Mucosa of descending colon (tissue), 3 donors: ENCODE measurements around the gene TMEM181. TPM values are rescaled to one million over a fixed set of nuclear protein-coding genes. Genes with fewer than 3 reads are reported as not detected.

Experiments
- ATAC-seq: fragments of 200-7000 bp; cut with Tn5 transposase; one replicate; pipeline ENCODE4 v1.9.1; 2020; ENCODE audit warnings: mild to moderate bottlenecking, moderate library complexity
- DNase-seq, 3 donors: peaks; one replicate each; pipeline ENCODE4 v3.0.0-alpha.2; 2020
- H3K36me3 ChIP-seq: fragments of 200-600 bp; one replicate; pipeline ENCODE4 v1.8.0; 2021; ENCODE audit warnings: low read depth, mild to moderate bottlenecking
- H3K4me1 ChIP-seq: fragments of 200-600 bp; one replicate; pipeline ENCODE4 v1.8.0; 2021; ENCODE audit warnings: low read depth, mild to moderate bottlenecking
- H3K4me3 ChIP-seq: fragments of 200-600 bp; one replicate; pipeline ENCODE4 v1.8.0; 2021; ENCODE audit warnings: mild to moderate bottlenecking
- H3K9me3 ChIP-seq: fragments of 200-600 bp; one replicate; pipeline ENCODE4 v1.8.0; 2021; ENCODE audit warnings: mild to moderate bottlenecking
- intact Hi-C, 2 donors: fragments of 100-400 bp; cut with DNase I in 1 of 2; cut with micrococcal nuclease in 1 of 2; formaldehyde crosslinking; loops; one replicate each; pipeline versions ENCODE4 v1.11.0 to v1.11.1; 2022; cut with DNase I, micrococcal nuclease
- total RNA-seq, 3 donors: library from RNA; stranded (reverse); fragmentation: NEBNext Ultra II Directional in 2 of 3; extraction: Animal tissue kit (Norgen Biotek cat#: 25700) in 2 of 3; gene quantifications; one replicate each; pipeline versions ENCODE4 v1.2.1 to v1.2.4, GENCODE V29; 2021 to 2023
- TF ChIP-seq, protein P1 (sequence below): fragments of 200-600 bp; IDR thresholded peaks from one replicate; pipeline ENCODE4 v1.8.0; 2022; ENCODE audit warnings: antibody characterized with exemption, mild to moderate bottlenecking
- donor health status: DM: no; HTN: no; CAD: no; lungs with moderate emphysema.
- donor health status: DM: no; HTN: no; CAD: no.
- donor health status: DM: no; HTN: yes; CAD: no.

TMEM181 gene
- total RNA-seq, 3 donors from 2014 or later, result 35.7 to 47.8 (median 39.4) TPM

DNA sequence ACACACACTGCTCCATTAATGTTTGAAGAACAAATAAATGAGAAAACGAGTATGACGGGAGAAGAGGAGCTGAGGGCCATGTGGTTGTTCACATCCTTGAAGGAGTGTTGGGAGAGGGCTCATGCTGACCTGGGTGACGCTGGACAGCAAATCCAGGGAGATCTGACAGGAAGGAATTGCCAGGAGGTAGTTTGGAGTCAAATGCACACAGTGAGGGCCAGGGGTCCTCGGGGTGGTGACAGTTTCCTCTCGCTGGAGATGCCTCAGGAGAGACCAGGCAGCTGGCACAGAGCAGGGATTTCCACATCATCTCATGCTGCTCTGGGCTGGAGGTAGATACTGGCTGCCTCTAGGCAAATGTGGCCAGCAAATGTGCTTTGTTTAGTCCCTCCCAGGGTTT lies 2.0 kb upstream of the TMEM181 start:
- no peak overlapping the region for H3K4me3 ChIP-seq
- DNase-seq, result no peak
- intact Hi-C loops, result no loop called here
- TF ChIP-seq, protein P1, sequence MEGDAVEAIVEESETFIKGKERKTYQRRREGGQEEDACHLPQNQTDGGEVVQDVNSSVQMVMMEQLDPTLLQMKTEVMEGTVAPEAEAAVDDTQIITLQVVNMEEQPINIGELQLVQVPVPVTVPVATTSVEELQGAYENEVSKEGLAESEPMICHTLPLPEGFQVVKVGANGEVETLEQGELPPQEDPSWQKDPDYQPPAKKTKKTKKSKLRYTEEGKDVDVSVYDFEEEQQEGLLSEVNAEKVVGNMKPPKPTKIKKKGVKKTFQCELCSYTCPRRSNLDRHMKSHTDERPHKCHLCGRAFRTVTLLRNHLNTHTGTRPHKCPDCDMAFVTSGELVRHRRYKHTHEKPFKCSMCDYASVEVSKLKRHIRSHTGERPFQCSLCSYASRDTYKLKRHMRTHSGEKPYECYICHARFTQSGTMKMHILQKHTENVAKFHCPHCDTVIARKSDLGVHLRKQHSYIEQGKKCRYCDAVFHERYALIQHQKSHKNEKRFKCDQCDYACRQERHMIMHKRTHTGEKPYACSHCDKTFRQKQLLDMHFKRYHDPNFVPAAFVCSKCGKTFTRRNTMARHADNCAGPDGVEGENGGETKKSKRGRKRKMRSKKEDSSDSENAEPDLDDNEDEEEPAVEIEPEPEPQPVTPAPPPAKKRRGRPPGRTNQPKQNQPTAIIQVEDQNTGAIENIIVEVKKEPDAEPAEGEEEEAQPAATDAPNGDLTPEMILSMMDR, result no peak
- ATAC-seq, result no peak
- peaks cover 18% of the 10 kb centered on the region for H3K4me1 ChIP-seq
- H3K36me3 ChIP-seq, result no peaks in the 10 kb centered on the region
- no peaks in the 10 kb centered on the region for H3K9me3 ChIP-seq

GRCh38 chr6:158558415-158559306 lies 1.2 kb upstream of the TMEM181 start:
- no peak overlapping the region for H3K4me3 ChIP-seq
- ATAC-seq (no peak), DNase-seq (no peak)
- intact Hi-C loops, result no loop called here
- H3K4me1 ChIP-seq, result peaks cover 18% of the 10 kb centered on the region
- H3K9me3 ChIP-seq, result no peaks in the 10 kb centered on the region
- H3K36me3 ChIP-seq, result no peaks in the 10 kb centered on the region
- TF ChIP-seq, protein P1, result no peak

- Histone ChIP-seq H3K4me3 (peak overlapping the region; percentile 84), H3K4me1 (peaks cover 16% of the 10 kb centered on the region), H3K9me3 (no peaks in the 10 kb centered on the region), H3K36me3 (no peaks in the 10 kb centered on the region)
- DNase-seq (no peak), ATAC-seq (no peak)
- intact Hi-C loops, result no loop called here
- TF ChIP-seq, protein P1, result no peak
These were observed 475 bp upstream of the TMEM181 start for GRCh38 chr6:158559338-158559894.

GRCh38 chr6:158560836-158561320 lies 987 bp downstream of the TMEM181 start:
- Histone ChIP-seq H3K4me1 (peaks cover 13% of the 10 kb centered on the region), H3K36me3 (no peaks in the 10 kb centered on the region), H3K9me3 (no peaks in the 10 kb centered on the region), H3K4me3 (peak overlapping the region; percentile 84)
- intact Hi-C loops, result no loop called here
- peak in 2 of 3 donors; percentile 51 to 64 for DNase-seq
- TF ChIP-seq, protein P1, result no peak
- peak; percentile 58 for ATAC-seq

GRCh38 chr6:158561321-158561884 lies 1.5 kb downstream of the TMEM181 start:
- ATAC-seq (no peak), DNase-seq (no peak)
- Histone ChIP-seq H3K9me3 (no peaks in the 10 kb centered on the region), H3K36me3 (no peaks in the 10 kb centered on the region), H3K4me3 (no peak overlapping the region), H3K4me1 (peaks cover 13% of the 10 kb centered on the region)
- intact Hi-C loops, result no loop called here
- TF ChIP-seq, protein P1, result no peak
